IPS-18a (cell line): Measurements from ENCODE around the gene CAMSAP2.

ENCODE experiments used
- H3K27ac ChIP-seq: one replicate; pipeline ENCODE4 v1.5.1; 2013; ENCODE audit warnings: low read length
- H3K27me3 ChIP-seq: one replicate; pipeline ENCODE4 v1.6.1; 2013; ENCODE audit warnings: mild to moderate bottlenecking, low read length; ENCODE audit not compliant: control insufficient read depth, insufficient read depth
- H3K36me3 ChIP-seq: one replicate; pipeline ENCODE4 v1.6.1; 2013; ENCODE audit warnings: low read depth, low read length; ENCODE audit not compliant: control insufficient read depth
- H3K4me1 ChIP-seq: one replicate; pipeline ENCODE4 v1.6.1; 2013; ENCODE audit warnings: low read depth, low read length; ENCODE audit not compliant: control insufficient read depth
- H3K4me3 ChIP-seq: one replicate; pipeline ENCODE4 v1.5.1; 2013; ENCODE audit warnings: low read length
- H3K9ac ChIP-seq: one replicate; pipeline ENCODE4 v1.6.1; 2013; ENCODE audit warnings: mild to moderate bottlenecking, low read length, moderate library complexity
- H3K9me3 ChIP-seq: one replicate; pipeline ENCODE4 v1.6.1; 2013; ENCODE audit warnings: low read depth, low read length; ENCODE audit not compliant: control insufficient read depth

The CAMSAP2 gene, protein sequence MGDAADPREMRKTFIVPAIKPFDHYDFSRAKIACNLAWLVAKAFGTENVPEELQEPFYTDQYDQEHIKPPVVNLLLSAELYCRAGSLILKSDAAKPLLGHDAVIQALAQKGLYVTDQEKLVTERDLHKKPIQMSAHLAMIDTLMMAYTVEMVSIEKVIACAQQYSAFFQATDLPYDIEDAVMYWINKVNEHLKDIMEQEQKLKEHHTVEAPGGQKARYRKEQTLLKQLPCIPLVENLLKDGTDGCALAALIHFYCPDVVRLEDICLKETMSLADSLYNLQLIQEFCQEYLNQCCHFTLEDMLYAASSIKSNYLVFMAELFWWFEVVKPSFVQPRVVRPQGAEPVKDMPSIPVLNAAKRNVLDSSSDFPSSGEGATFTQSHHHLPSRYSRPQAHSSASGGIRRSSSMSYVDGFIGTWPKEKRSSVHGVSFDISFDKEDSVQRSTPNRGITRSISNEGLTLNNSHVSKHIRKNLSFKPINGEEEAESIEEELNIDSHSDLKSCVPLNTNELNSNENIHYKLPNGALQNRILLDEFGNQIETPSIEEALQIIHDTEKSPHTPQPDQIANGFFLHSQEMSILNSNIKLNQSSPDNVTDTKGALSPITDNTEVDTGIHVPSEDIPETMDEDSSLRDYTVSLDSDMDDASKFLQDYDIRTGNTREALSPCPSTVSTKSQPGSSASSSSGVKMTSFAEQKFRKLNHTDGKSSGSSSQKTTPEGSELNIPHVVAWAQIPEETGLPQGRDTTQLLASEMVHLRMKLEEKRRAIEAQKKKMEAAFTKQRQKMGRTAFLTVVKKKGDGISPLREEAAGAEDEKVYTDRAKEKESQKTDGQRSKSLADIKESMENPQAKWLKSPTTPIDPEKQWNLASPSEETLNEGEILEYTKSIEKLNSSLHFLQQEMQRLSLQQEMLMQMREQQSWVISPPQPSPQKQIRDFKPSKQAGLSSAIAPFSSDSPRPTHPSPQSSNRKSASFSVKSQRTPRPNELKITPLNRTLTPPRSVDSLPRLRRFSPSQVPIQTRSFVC (N-terminal part only)

DNA sequence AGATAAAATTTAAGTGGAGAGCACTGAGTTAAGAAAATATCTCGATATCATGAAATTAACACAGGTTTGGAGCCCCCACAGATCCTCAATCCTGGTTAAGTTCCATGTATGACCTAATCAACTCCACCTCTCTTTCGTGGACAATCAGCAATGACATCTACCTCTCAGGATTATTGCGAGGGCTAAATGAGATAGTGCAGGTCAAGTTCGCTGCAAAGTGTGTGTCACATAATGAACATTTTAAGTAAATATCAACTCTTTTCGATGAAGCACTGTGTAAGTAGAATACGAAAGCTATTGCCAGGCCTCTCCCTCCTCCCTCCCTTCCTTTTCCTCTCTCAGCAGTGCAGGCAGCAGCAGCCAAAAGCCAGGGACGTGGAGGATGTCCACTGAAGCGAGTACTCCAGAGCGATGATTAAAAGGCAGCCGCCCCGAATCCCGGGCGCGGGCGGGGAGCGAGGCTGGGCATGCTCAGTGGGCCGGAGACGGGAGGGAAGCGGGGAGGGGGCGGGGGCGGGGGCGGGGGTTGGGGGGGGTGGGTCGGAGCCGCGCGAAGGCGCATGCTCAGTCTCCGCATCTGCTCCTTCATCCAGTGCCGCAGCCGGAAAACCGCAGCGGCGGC lies at the start of gene CAMSAP2:
Gene CAMSAP2, plus strand, starts transcription at position 567 of the 622 bp plus-strand sequence. CDS start 935 bp downstream, outside the sequence.
- Histone ChIP-seq H3K27me3 (peaks cover 10% of the 10 kb centered on the region), H3K4me1 (peaks cover 19% of the 10 kb centered on the region), H3K27ac (peak within 1 kb of the TSS; percentile 44), H3K9me3 (no peaks in the 10 kb centered on the region), H3K9ac (peak within 1 kb of the TSS; percentile 78), H3K4me3 (peak within 1 kb of the TSS; percentile 85), H3K36me3 (no peaks in the 10 kb centered on the region)

DNA sequence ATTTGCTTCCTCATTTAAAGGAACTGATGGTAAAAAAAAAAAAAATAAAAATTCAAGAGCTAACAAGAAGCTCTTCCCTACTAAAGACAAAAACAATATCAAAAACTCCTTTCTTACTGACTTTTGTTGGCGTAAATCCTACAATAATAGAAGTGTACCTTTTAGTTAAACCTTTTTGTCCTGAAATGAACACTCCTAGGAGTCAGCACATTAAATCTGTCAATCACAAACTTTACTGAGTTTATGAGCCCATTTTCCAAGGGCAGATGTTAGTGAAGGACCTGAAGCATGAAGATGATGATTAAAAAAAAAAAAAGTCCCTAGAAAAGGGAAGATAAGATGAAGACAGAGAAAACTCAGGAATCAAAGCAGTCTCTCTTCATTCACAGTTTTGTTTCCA lies 46.4 kb upstream of the CAMSAP2 start:
- no peak overlapping the region for H3K4me3 ChIP-seq
- no peaks in the 10 kb centered on the region for H3K27me3 ChIP-seq
- no peaks in the 10 kb centered on the region for H3K4me1 ChIP-seq
- no peaks in the 10 kb centered on the region for H3K9me3 ChIP-seq
- no peak overlapping the region for H3K27ac ChIP-seq
- no peaks in the 10 kb centered on the region for H3K36me3 ChIP-seq
- no peak overlapping the region for H3K9ac ChIP-seq

DNA sequence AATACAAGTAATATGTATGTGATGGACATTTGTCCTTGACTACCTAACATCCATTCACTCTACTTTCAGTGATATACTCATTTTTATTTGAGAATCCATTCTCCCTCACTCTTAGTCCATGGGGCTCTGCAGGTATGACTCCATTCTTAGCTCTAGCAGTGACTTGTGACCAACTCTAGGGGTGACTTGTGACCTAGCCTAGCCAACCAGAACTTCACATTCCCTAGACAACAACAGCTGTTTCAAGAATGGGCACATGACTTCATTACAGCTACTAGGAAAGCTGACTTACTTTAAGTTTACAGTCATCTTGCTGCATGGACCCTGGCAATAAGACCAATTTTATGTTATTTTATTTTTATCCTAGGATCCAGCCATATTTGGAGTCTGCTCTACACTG lies 45.4 kb upstream of the CAMSAP2 start:
- Histone ChIP-seq H3K9me3 (no peaks in the 10 kb centered on the region), H3K4me3 (no peak overlapping the region), H3K4me1 (no peaks in the 10 kb centered on the region), H3K9ac (no peak overlapping the region), H3K27ac (no peak overlapping the region), H3K36me3 (no peaks in the 10 kb centered on the region), H3K27me3 (no peaks in the 10 kb centered on the region)

DNA sequence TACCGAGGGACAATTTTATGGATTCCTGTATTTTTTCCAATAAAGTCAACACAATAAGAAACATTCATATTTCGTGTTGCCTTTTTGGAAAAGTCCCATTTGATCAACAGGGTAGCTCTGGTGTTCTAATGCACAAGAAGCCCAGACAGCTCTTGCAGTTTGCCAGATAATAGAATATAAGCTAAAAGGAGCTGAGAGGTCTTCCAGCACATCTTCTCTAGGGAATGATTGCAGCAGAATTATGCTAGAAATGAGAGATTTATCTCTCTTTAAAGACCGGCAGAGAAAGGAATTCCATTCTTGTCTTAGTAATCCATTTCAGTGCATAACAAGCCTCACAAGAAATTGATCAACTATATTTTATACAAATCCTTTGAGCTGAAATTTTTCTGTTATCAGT lies 44.0 kb upstream of the CAMSAP2 start:
- H3K36me3 ChIP-seq, result no peaks in the 10 kb centered on the region
- no peak overlapping the region for H3K4me3 ChIP-seq
- H3K9ac ChIP-seq, result no peak overlapping the region

DNA sequence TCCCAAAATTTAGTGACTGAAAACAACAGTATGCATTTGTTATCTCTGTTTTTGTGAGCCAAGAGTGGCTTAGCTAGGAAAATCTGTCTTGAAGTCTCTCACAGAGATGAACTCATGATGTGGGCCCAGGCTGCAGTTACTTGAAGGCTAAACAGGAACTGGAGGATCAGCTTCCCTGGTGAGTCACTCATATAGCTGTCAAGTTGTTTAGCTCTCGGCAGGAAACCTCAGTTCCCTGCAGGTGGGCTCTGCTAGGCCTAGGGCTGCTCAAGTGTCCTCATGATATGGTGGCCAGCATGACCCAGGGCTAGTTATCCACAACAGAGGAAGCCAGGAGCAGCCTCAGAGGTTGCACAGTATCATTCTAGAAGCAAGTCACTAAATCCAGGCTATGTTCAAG lies 38.8 kb upstream of the CAMSAP2 start:
- H3K4me3 ChIP-seq, result no peak overlapping the region
- H3K4me1 ChIP-seq, result no peaks in the 10 kb centered on the region
- no peaks in the 10 kb centered on the region for H3K27me3 ChIP-seq
- no peaks in the 10 kb centered on the region for H3K9me3 ChIP-seq
- H3K9ac ChIP-seq, result no peak overlapping the region
- no peak overlapping the region for H3K27ac ChIP-seq
- no peaks in the 10 kb centered on the region for H3K36me3 ChIP-seq

More for the DNA sequence above, 44.0 kb upstream of the CAMSAP2 start:
- Histone ChIP-seq H3K9me3 (no peaks in the 10 kb centered on the region), H3K4me1 (no peaks in the 10 kb centered on the region), H3K27me3 (no peaks in the 10 kb centered on the region), H3K27ac (no peak overlapping the region)

DNA sequence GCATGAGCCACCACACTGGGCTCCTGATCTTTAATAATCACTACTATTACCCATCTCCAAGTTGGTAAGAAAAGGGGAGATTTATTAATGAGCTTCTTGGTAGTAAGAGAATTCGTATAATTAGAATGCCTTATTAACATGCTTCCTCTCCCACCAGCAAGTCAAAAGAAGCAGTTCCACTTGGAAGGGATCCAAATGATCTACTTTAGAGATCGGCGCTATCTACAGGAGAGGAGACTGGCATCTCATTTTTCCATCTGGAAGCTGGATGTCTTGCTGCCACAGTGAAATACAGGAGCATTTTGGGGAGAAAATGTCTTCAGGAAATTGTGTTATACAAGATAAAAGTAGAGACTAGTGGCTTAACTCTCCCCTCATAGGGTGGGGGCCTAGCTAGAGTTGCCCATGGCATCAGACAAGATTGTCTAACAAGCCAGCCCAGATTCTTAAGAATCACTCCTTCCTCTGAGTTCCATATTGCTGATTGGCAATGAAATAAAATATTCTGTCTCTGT lies 33.6 kb upstream of the CAMSAP2 start:
- H3K9me3 ChIP-seq, result no peaks in the 10 kb centered on the region
- H3K27ac ChIP-seq, result no peak overlapping the region
- H3K4me1 ChIP-seq, result no peaks in the 10 kb centered on the region
- no peak overlapping the region for H3K4me3 ChIP-seq
- H3K9ac ChIP-seq, result no peak overlapping the region
- H3K36me3 ChIP-seq, result no peaks in the 10 kb centered on the region
- no peaks in the 10 kb centered on the region for H3K27me3 ChIP-seq

DNA sequence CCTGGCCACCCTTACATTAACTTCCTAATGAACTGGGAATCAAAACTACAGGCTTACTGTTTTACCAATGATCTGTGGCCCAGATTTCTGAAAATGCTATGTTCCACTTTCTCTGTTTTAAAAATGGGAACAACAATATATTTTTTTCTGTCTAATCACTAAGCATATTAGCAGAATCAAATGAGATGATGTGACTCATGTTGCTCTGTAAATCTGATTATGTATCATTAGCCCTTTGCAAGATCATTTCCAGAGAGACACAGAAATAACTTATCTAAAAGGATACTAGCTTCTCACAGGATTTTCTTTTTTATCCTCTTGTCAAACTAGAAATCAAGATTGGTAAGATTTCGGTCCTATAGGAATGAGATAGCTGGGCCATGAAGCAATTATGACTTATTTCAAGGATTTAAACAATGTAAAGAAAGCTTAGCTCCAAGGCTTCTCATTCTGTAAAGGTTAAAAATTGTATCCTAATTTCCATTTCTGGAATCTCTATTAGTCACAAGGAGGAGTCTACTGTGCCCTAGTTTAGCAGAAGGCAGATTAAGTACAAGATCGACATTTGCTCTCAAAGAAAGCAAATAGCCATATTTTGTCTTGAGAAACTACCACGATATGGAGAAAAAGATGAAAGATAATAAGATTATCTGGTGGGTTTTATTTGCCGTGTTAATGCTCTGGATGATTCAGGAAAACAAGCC lies 32.4 kb upstream of the CAMSAP2 start:
- Histone ChIP-seq H3K9ac (no peak overlapping the region), H3K27ac (no peak overlapping the region), H3K27me3 (no peaks in the 10 kb centered on the region), H3K4me3 (no peak overlapping the region), H3K9me3 (no peaks in the 10 kb centered on the region), H3K36me3 (no peaks in the 10 kb centered on the region), H3K4me1 (no peaks in the 10 kb centered on the region)

DNA sequence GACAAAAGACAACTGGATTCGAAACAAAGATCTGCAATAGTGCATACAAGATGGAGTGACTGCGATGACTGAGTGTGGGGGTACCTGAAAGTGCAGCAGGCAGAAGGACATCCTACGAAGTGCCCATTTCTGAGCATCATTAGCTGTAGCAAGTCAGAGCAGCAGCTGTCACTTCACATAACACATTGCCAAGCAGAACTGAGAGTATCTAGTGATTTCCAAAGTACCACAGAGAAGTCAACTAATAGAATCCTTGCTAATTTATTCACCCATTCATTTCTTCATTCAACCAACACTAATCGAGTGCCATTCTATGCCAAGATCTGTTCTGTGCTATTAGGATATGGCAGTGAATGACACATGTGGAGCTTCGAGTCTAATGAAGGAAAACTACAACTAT lies 31.6 kb upstream of the CAMSAP2 start:
- Histone ChIP-seq H3K36me3 (no peaks in the 10 kb centered on the region), H3K27ac (no peak overlapping the region), H3K9ac (no peak overlapping the region), H3K9me3 (no peaks in the 10 kb centered on the region), H3K4me1 (no peaks in the 10 kb centered on the region), H3K27me3 (no peaks in the 10 kb centered on the region), H3K4me3 (no peak overlapping the region)

DNA sequence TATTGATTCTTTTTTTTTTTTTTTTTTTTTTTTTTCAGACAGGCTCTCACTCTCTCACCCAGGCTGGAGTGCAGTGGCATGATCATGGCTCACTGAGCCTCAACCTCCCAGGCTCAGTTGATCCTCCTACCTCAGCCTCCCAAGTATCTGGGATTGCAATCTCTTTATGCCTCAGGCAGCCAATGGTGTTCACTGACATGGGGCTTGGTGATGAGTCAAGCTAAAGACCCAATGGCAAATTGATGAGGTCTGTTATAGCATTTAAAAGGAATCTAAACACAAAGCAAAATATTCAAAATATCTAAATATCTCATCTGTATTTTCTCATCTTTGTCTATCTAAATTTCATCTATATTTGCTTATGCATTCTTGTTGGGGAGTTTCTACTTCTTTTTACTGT lies 30.5 kb upstream of the CAMSAP2 start:
- Histone ChIP-seq H3K27me3 (no peaks in the 10 kb centered on the region), H3K4me3 (no peak overlapping the region), H3K4me1 (no peaks in the 10 kb centered on the region), H3K27ac (no peak overlapping the region), H3K9ac (no peak overlapping the region), H3K36me3 (no peaks in the 10 kb centered on the region), H3K9me3 (no peaks in the 10 kb centered on the region)

DNA sequence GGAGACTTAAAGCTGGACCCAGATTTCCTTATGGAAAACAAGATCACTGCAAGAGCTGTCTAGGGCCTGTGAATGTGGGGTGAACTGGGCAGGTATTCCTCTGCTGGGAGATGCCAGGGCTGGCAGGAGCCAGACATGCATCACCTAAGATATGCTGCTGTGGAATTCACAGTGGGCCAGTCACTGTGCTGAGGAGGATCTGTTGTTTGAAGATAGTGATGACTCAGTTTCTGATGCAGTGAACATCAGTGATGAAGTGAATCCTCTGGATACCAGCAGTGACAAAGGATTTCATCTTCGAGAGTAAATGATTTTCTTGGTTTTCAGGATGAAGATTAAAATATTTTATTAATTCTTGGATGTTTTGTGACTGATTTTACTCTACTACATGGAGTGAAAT lies 29.9 kb upstream of the CAMSAP2 start:
- Histone ChIP-seq H3K36me3 (no peaks in the 10 kb centered on the region), H3K9ac (no peak overlapping the region), H3K4me3 (no peak overlapping the region), H3K27me3 (no peaks in the 10 kb centered on the region), H3K9me3 (no peaks in the 10 kb centered on the region), H3K27ac (no peak overlapping the region), H3K4me1 (no peaks in the 10 kb centered on the region)
